SU-DHL-6 (cell line): Measurements from ENCODE around the gene XRCC1.

ENCODE experiments used
- H2AFZ ChIP-seq: fragments of 200-600 bp; sonication (generic); 2 replicates; pipeline ENCODE4 v1.6.1; 2014; ENCODE audit warnings: low read depth, mild to moderate bottlenecking, moderate library complexity, mixed read lengths, antibody characterized with exemption, low read length; ENCODE audit not compliant: severe bottlenecking
- H3F3A ChIP-seq: fragments of 200-600 bp; shearing (Covaris generic); 2 replicates; pipeline ENCODE4 v1.6.0; 2016; ENCODE audit warnings: antibody characterized with exemption, mild to moderate bottlenecking; ENCODE audit not compliant: insufficient read depth
- H3K27ac ChIP-seq: fragments of 200-600 bp; sonication (generic); 2 replicates; pipeline ENCODE4 v1.5.1; 2016; ENCODE audit warnings: low read depth, mild to moderate bottlenecking, low read length, moderate library complexity, mixed read lengths
- H3K27me3 ChIP-seq: fragments of 200-600 bp; sonication (generic), shearing (Covaris generic); 2 replicates; pipeline ENCODE4 v1.6.0; 2014; ENCODE audit warnings: mild to moderate bottlenecking, low read length
- H3K36me3 ChIP-seq: fragments of 200-600 bp; sonication (generic); 2 replicates; pipeline ENCODE4 v1.6.1; 2014; ENCODE audit warnings: mild to moderate bottlenecking, low read length, mixed read lengths
- H3K4me2 ChIP-seq: fragments of 300-600, 200-600 bp; shearing (Covaris generic), sonication (generic); 2 replicates; pipeline ENCODE4 v1.6.0; 2014; ENCODE audit warnings: low read length, low read depth, mild to moderate bottlenecking; ENCODE audit not compliant: poor library complexity, severe bottlenecking
- H3K4me3 ChIP-seq: fragments of 200-600 bp; sonication (generic); 2 replicates; pipeline ENCODE4 v1.5.1; 2014; ENCODE audit warnings: antibody characterized with exemption, low read length, mild to moderate bottlenecking, mixed read lengths; ENCODE audit not compliant: insufficient read depth, poor library complexity, severe bottlenecking
- H3K79me2 ChIP-seq: fragments of 200-600 bp; sonication (generic); 2 replicates; pipeline ENCODE4 v1.6.1; 2014; ENCODE audit warnings: mild to moderate bottlenecking, low read length, moderate library complexity; ENCODE audit not compliant: insufficient read depth
- H3K9ac ChIP-seq: fragments of 200-600 bp; sonication (generic); 2 replicates; pipeline ENCODE4 v1.7.0; 2014; ENCODE audit warnings: mild to moderate bottlenecking, low read length
- H3K9me2 ChIP-seq: fragments of 200-600 bp; sonication (generic); replicated peaks from 2 replicates; pipeline ENCODE4 v1.6.1; 2014; ENCODE audit warnings: low read length; ENCODE audit not compliant: insufficient read depth
- H3K9me3 ChIP-seq: fragments of 200-600 bp; sonication (generic); 2 replicates; pipeline ENCODE4 v1.6.1; 2014; ENCODE audit warnings: low read length, mixed read lengths; ENCODE audit not compliant: insufficient read depth
- H4K20me1 ChIP-seq: fragments of 200-600 bp; sonication (generic); 2 replicates; pipeline ENCODE4 v1.6.1; 2014; ENCODE audit warnings: low read depth, mild to moderate bottlenecking, antibody characterized with exemption, low read length, moderate library complexity, mixed read lengths
- CTCF ChIP-seq: fragments of 200-600 bp; sonication (generic); IDR thresholded peaks from one replicate; pipeline ENCODE4 v1.5.1; 2017; ENCODE audit warnings: antibody characterized with exemption, mild to moderate bottlenecking, low read length, moderate library complexity; ENCODE audit not compliant: insufficient read depth, poor library complexity, severe bottlenecking
- EZH2phosphoT487 ChIP-seq: fragments of 200-600 bp; sonication (generic), shearing (Covaris generic); conservative IDR thresholded peaks from 2 replicates; pipeline ENCODE4 v1.6.1; 2018; ENCODE audit warnings: mild to moderate bottlenecking, antibody characterized with exemption, low read length, moderate library complexity, mixed read lengths

Gene XRCC1

GRCh38 chr19:43616306-43616705 lies 41.0 kb upstream of the XRCC1 start:
- Histone ChIP-seq H3K36me3 (no peaks in the 10 kb centered on the region), H2AFZ (no peak overlapping the region), H3K4me3 (no peak overlapping the region), H3K9ac (no peak overlapping the region), H3K4me2 (no peak overlapping the region), H3K9me2 (no peaks in the 10 kb centered on the region), H3K79me2 (peaks cover 44% of the 10 kb centered on the region), H4K20me1 (no peaks in the 10 kb centered on the region), H3K27ac (0 out of 2 replicates have a peak overlapping the region, but pooled peaks have one; percentile 2), H3F3A (peaks cover 10% of the 10 kb centered on the region; the same call in 1 of the 2 replicates), H3K27me3 (no peaks in the 10 kb centered on the region), H3K9me3 (no peaks in the 10 kb centered on the region)
- TF ChIP-seq EZH2phosphoT487: no peak
- no peak for TF ChIP-seq CTCF

GRCh38 chr19:43612374-43612773 lies 37.0 kb upstream of the XRCC1 start:
- no peak overlapping the region for H3K9ac ChIP-seq
- no peaks in the 10 kb centered on the region for H3K9me2 ChIP-seq
- peaks cover 38% of the 10 kb centered on the region for H3K79me2 ChIP-seq
- H3K9me3 ChIP-seq: no peaks in the 10 kb centered on the region
- H2AFZ ChIP-seq: no peak overlapping the region
- no peaks in the 10 kb centered on the region for H3K27me3 ChIP-seq
- no peak overlapping the region for H3K4me3 ChIP-seq
- no peaks in the 10 kb centered on the region for H4K20me1 ChIP-seq
- no peaks in the 10 kb centered on the region for H3K36me3 ChIP-seq
- H3F3A ChIP-seq: no peaks in the 10 kb centered on the region
- no peak overlapping the region for H3K27ac ChIP-seq
- H3K4me2 ChIP-seq: no peak overlapping the region
- TF ChIP-seq EZH2phosphoT487: no peak
- TF ChIP-seq CTCF: no peak

GRCh38 chr19:43611788-43612187 lies 36.5 kb upstream of the XRCC1 start, which contains the start of gene SRRM5:
Gene SRRM5 (plus strand): TSS chr19:43612088. CDS start chr19:43612122, 34 bp downstream.
- H3K79me2 ChIP-seq: peaks cover 32% of the 10 kb centered on the region
- H3K27ac ChIP-seq: no peak within 1 kb of the TSS
- H3K4me3 ChIP-seq: no peak within 1 kb of the TSS
- no peak within 1 kb of the TSS for H2AFZ ChIP-seq
- H3K9me3 ChIP-seq: no peaks in the 10 kb centered on the region
- no peak within 1 kb of the TSS for H3K9ac ChIP-seq
- no peaks in the 10 kb centered on the region for H4K20me1 ChIP-seq
- no peaks in the 10 kb centered on the region for H3K27me3 ChIP-seq
- no peaks in the 10 kb centered on the region for H3F3A ChIP-seq
- TF ChIP-seq CTCF (no peak), EZH2phosphoT487 (no peak)
- H3K4me2 ChIP-seq: no peak within 1 kb of the TSS
- no peaks in the 10 kb centered on the region for H3K9me2 ChIP-seq
- H3K36me3 ChIP-seq: no peaks in the 10 kb centered on the region

GRCh38 chr19:43610493-43610892 lies 35.2 kb upstream of the XRCC1 start:
- no peak overlapping the region for H3K4me3 ChIP-seq
- no peaks in the 10 kb centered on the region for H3K27me3 ChIP-seq
- no peak overlapping the region for H3K4me2 ChIP-seq
- H3K36me3 ChIP-seq: no peaks in the 10 kb centered on the region
- H4K20me1 ChIP-seq: no peaks in the 10 kb centered on the region
- H3F3A ChIP-seq: no peaks in the 10 kb centered on the region
- H3K9me3 ChIP-seq: no peaks in the 10 kb centered on the region
- H3K9me2 ChIP-seq: no peaks in the 10 kb centered on the region
- no peak overlapping the region for H3K27ac ChIP-seq
- H3K79me2 ChIP-seq: peaks cover 20% of the 10 kb centered on the region; the same call in 1 of the 2 replicates
- H3K9ac ChIP-seq: no peak overlapping the region
- H2AFZ ChIP-seq: no peak overlapping the region
- no peak for TF ChIP-seq EZH2phosphoT487
